Measurements from ENCODE around the gene MAPKBP1. TPM values are rescaled to one million over a fixed set of nuclear protein-coding genes. Genes with fewer than 3 reads are reported as not detected.

MAPKBP1 gene
- total and polyA plus RNA-seq, 2 of the 4 experiments (the other 2 are of a cell fraction): 12.5 to 15.3 TPM

DNA sequence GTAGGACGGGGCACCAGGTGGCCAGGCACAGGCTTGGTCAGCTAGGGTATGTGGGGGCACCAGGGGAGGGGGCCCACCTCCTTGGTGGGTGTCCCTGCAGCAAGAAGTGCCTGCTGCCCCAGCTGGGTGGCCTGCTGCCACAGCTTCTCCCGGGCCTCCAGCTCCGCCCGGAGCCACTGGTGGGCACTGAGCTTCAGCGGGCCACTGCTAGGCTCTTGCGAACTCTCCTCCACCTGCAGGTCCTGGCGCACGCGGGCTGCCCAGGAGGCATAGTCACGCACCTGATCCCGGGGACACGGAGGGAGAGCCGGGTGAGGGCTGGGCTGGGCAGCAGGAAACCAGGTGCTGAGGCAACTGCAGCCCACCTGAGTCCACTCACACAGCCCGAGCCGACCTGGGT lies 94.0 kb downstream of the MAPKBP1 start:
- dilution Hi-C loops (cut with HindIII; ENCODE audit: low sequenced_read_pairs, unreplicated experiment): no loop called here
- H2BK5ac ChIP-seq (ENCODE audit: low read depth, low read length, poor library complexity, severe bottlenecking): no peak overlapping the region
- intact Hi-C loops (cut with micrococcal nuclease): no loop called here
- no peaks in the 10 kb centered on the region for H3K36me3 ChIP-seq (ENCODE audit: control insufficient read depth, insufficient read depth, low read length)
- no peaks in the 10 kb centered on the region for H3K9me3 ChIP-seq (ENCODE audit: control insufficient read depth, insufficient read depth, low read length)
- H2BK15ac ChIP-seq (ENCODE audit: low read depth, low read length): no peak overlapping the region
- H3K4me3 ChIP-seq (ENCODE audit: insufficient read depth, low read depth, low read length): no peak overlapping the region
- H3K27ac ChIP-seq (ENCODE audit: insufficient read depth, low read length): no peak overlapping the region
- no peaks in the 10 kb centered on the region for H3K79me1 ChIP-seq (ENCODE audit: low read depth in 1 of 2, low read length in 2 of 2)
- no peak overlapping the region for H4K5ac ChIP-seq (ENCODE audit: low read depth, low read length)
- ATAC-seq (ENCODE audit: low read depth): no peak
- H2AK5ac ChIP-seq (ENCODE audit: low read depth, low read length): no peak overlapping the region
- H2AK9ac ChIP-seq (replicated peaks; ENCODE audit: low read depth, low read length, poor library complexity): no peak overlapping the region
- H3K14ac ChIP-seq (replicated peaks; ENCODE audit: low read depth, low read length): no peak overlapping the region
- H2BK120ac ChIP-seq (ENCODE audit: low read depth, low read length): no peak overlapping the region
- no peak overlapping the region for H3K4ac ChIP-seq (ENCODE audit: low read depth, low read length)
- H4K91ac ChIP-seq (ENCODE audit: insufficient read depth, low read depth, low read length): no peak overlapping the region
- H3K9ac ChIP-seq (ENCODE audit: low read depth, low read length): no peak overlapping the region
- H3K23ac ChIP-seq (ENCODE audit: low read depth, low read length): no peak overlapping the region
- ChIA-PET CTCF (no interaction called here), POLR2A (ENCODE audit: unreplicated experiment) (no interaction called here)
- H3K27me3 ChIP-seq (ENCODE audit: control insufficient read depth, insufficient read depth, low read length): peaks cover 15% of the 10 kb centered on the region; the same call in 1 of the 2 replicates
- 98% methylated on average over 7 of the region's 15 CpGs; no CpG with 5 or more reads in 1 of the 2 experiments for WGBS, 2 experiments (ENCODE audit: extremely low coverage in 2 of 2, insufficient read length in 1 of 2)
- no peak for TF ChIP-seq BHLHE40 (IDR thresholded peaks at IDR 0.05; ENCODE audit: low read depth, low read length)
- TF ChIP-seq, protein P1, sequence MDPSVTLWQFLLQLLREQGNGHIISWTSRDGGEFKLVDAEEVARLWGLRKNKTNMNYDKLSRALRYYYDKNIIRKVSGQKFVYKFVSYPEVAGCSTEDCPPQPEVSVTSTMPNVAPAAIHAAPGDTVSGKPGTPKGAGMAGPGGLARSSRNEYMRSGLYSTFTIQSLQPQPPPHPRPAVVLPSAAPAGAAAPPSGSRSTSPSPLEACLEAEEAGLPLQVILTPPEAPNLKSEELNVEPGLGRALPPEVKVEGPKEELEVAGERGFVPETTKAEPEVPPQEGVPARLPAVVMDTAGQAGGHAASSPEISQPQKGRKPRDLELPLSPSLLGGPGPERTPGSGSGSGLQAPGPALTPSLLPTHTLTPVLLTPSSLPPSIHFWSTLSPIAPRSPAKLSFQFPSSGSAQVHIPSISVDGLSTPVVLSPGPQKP (IDR thresholded peaks at IDR 0.05; ENCODE audit: borderline replicate concordance, low read depth, low read length): no peak
- TF ChIP-seq MAFK (IDR thresholded peaks at IDR 0.05; ENCODE audit: low read depth, low read length): no peak
- TF ChIP-seq NFE2L2 (IDR thresholded peaks at IDR 0.05; ENCODE audit: low read depth, low read length): no peak
- TF ChIP-seq CEBPB (IDR thresholded peaks at IDR 0.05; ENCODE audit: low read depth, low read length): no peak
- TF ChIP-seq FOS (IDR thresholded peaks at IDR 0.05; ENCODE audit: low read depth, low read length): no peak
- no peak for TF ChIP-seq MXI1 (IDR thresholded peaks at IDR 0.05; ENCODE audit: borderline replicate concordance, low read depth, low read length)
- BruUV-seq (replicated peaks): no TSS peak
- H2AFZ ChIP-seq (replicated peaks; ENCODE audit: low read length, poor library complexity): no peak overlapping the region
- H3K4me1 ChIP-seq (ENCODE audit: control insufficient read depth, insufficient read depth, low read length): peaks cover 2% of the 10 kb centered on the region; the same call in 1 of the 2 replicates
- no peak overlapping the region for H2BK20ac ChIP-seq (ENCODE audit: low read depth, low read length)
- 0 out of 2 replicates have a peak, but pooled peaks cover 2% of the 10 kb centered on the region for H3K9me1 ChIP-seq (ENCODE audit: insufficient read depth, low read length)
- H4K8ac ChIP-seq (ENCODE audit: low read depth in 2 of 2, low read length in 2 of 2): no peak overlapping the region
- H3K4me2 ChIP-seq (ENCODE audit: low read depth, low read length): no peak overlapping the region
- no peak overlapping the region for H3K18ac ChIP-seq (ENCODE audit: low read depth, low read length)
- H4K20me1 ChIP-seq (ENCODE audit: insufficient read depth, low read length): peaks cover 3% of the 10 kb centered on the region; the same call in 1 of the 2 replicates
- DNase-seq: no peak
- H3K56ac ChIP-seq (ENCODE audit: extremely low read depth, insufficient read depth, low read length): no peak overlapping the region
- in situ Hi-C loops (cut with MboI; ENCODE audit: low sequenced_read_pairs): no loop called here
